Nephron progenitor cell (in vitro differentiated cells): ENCODE data around the gene ING4.
A peak's percentile ranks its signal among the peaks of the same experiment; 100 is the strongest.

Source experiments
- DNase-seq: peaks from one replicate; pipeline ENCODE4 v3.0.0; 2021
- H3K27ac Mint-ChIP-seq: 2 replicates; pipeline ENCODE4 v1.8.0; 2021; ENCODE audit warnings: mild to moderate bottlenecking, moderate library complexity, mixed read lengths
- H3K27me3 Mint-ChIP-seq: 2 replicates; pipeline ENCODE4 v1.8.0; 2021; ENCODE audit warnings: mild to moderate bottlenecking, low read depth, mixed read lengths; ENCODE audit not compliant: poor library complexity
- H3K36me3 Mint-ChIP-seq: 2 replicates; pipeline ENCODE4 v1.8.0; 2021; ENCODE audit warnings: low read depth, mixed read lengths
- H3K4me1 Mint-ChIP-seq: 2 replicates; pipeline ENCODE4 v1.8.0; 2021; ENCODE audit warnings: mixed read lengths
- H3K4me3 Mint-ChIP-seq: 2 replicates; pipeline ENCODE4 v1.8.0; 2021; ENCODE audit warnings: mild to moderate bottlenecking, moderate library complexity, mixed read lengths
- H3K9me3 Mint-ChIP-seq: 2 replicates; pipeline ENCODE4 v1.8.0; 2021; ENCODE audit warnings: mild to moderate bottlenecking, moderate library complexity, mixed read lengths
- TF ChIP-seq, protein P1 (sequence below): fragments of 200-600 bp; sonication (generic); IDR thresholded peaks from 2 replicates; pipeline ENCODE4 v1.5.0; 2021; ENCODE audit warnings: antibody characterized with exemption

ING4 gene

GRCh38 chr12:6627616-6628015 is 35.3 kb downstream of the ING4 start:
- Mint-ChIP-seq H3K36me3 (no peaks in the 10 kb centered on the region), H3K9me3 (no peaks in the 10 kb centered on the region), H3K27me3 (peaks cover 4% of the 10 kb centered on the region), H3K4me1 (peaks cover 32% of the 10 kb centered on the region), H3K27ac (no peak overlapping the region), H3K4me3 (no peak overlapping the region)
- TF ChIP-seq, protein P1, sequence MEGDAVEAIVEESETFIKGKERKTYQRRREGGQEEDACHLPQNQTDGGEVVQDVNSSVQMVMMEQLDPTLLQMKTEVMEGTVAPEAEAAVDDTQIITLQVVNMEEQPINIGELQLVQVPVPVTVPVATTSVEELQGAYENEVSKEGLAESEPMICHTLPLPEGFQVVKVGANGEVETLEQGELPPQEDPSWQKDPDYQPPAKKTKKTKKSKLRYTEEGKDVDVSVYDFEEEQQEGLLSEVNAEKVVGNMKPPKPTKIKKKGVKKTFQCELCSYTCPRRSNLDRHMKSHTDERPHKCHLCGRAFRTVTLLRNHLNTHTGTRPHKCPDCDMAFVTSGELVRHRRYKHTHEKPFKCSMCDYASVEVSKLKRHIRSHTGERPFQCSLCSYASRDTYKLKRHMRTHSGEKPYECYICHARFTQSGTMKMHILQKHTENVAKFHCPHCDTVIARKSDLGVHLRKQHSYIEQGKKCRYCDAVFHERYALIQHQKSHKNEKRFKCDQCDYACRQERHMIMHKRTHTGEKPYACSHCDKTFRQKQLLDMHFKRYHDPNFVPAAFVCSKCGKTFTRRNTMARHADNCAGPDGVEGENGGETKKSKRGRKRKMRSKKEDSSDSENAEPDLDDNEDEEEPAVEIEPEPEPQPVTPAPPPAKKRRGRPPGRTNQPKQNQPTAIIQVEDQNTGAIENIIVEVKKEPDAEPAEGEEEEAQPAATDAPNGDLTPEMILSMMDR: no peak
- no peak for DNase-seq

DNA sequence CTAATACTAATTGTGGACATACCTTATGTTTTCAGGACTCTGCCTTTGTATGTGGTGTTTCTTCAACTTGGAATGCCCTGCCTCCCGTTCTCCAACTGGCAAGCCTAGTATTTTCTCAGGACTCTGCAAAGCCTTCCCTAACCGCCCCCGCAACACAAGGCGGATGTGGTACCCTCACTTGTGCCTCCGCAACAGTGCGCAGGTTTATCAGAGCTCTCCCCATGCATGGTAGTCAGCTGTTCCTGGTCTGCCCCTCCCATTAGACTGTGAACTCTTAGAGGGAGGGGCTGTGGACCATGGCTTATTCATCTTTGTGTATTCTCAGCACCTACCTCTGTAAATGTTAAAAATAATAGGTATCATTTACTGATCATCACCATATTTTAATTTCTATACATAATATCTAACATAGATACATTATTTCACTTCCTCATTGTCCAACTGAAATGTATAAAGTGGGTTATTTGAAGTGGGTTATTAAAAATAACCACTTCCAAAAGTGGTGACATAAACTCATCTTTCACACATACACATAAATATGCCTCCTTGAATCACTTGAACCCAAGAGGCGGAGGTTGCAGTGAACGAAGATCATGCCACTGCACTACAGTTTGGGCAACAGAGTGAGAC is 36.1 kb downstream of the ING4 start:
- no peaks in the 10 kb centered on the region for H3K9me3 Mint-ChIP-seq
- peaks cover 23% of the 10 kb centered on the region for H3K4me1 Mint-ChIP-seq
- peak overlapping the region; percentile 53 for H3K27ac Mint-ChIP-seq
- H3K4me3 Mint-ChIP-seq: no peak overlapping the region
- no peak for DNase-seq
- TF ChIP-seq, protein P1: no peak
- H3K36me3 Mint-ChIP-seq: no peaks in the 10 kb centered on the region
- H3K27me3 Mint-ChIP-seq: peaks cover 4% of the 10 kb centered on the region

DNA sequence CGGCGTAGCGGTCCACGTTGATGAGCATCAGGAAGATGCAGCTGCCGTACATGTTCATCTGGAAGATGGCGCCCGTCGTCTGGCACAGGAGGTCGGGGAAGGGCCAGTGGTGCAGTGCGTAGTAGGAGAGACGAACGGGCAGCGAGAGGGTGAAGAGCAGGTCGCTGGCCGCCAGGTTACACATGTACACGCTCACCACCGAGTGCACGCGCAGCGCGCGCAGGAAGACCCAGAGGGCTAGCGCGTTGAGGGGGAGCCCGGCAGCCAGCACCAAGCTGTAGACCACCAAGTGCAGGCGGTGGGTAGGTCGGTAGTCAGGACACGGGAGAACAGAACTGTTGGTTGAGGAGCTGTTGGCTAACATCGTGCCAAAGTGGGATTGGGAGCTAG is 42.0 kb downstream of the ING4 start:
- Mint-ChIP-seq H3K27me3 (peaks cover 29% of the 10 kb centered on the region), H3K4me1 (peaks cover 16% of the 10 kb centered on the region), H3K9me3 (no peaks in the 10 kb centered on the region), H3K36me3 (no peaks in the 10 kb centered on the region), H3K4me3 (no peak overlapping the region), H3K27ac (no peak overlapping the region)
- TF ChIP-seq, protein P1: no peak
- no peak for DNase-seq

DNA sequence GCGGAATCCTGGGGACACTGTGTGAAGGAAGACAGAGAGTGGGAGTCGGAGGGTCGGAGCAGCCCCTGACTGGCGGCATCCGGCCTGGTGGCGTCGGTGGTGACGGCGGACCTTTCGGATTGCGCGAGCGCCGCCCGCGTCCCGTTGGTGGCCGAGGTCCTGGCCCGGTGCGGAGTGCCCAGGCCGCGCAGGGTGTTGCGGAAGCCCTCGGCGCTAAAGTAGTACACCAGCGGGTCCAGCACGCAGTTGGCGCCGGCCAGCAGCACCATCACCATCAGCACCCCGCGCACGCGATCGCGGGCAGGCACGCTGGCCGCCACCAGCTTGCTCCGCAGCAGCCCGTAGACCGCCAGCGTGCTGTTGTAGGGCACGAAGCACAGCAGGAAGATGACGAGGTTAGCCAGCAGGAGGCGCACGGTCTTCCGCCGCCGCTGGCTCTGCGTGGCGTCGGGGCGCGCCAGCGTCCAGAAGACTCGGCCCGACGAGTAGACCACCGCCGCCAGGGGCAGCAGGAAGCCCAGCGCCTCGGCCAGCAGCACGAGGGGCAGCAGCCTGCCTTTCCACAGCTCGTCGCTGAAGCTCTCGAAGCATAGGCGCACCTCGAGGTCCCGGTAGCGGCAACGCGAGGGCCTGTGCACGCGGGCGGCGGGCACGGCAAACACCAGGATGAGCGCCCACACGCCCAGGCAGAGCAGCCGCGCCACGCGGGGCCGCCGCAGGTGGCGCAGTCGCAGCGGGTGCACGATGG is 42.6 kb downstream of the ING4 start:
- TF ChIP-seq, protein P1: peak; percentile 59
- DNase-seq: peak; percentile 75
- H3K9me3 Mint-ChIP-seq: no peaks in the 10 kb centered on the region
- H3K4me3 Mint-ChIP-seq: no peak overlapping the region
- H3K36me3 Mint-ChIP-seq: no peaks in the 10 kb centered on the region
- H3K4me1 Mint-ChIP-seq: peaks cover 20% of the 10 kb centered on the region
- peaks cover 30% of the 10 kb centered on the region for H3K27me3 Mint-ChIP-seq
- H3K27ac Mint-ChIP-seq: no peak overlapping the region

DNA sequence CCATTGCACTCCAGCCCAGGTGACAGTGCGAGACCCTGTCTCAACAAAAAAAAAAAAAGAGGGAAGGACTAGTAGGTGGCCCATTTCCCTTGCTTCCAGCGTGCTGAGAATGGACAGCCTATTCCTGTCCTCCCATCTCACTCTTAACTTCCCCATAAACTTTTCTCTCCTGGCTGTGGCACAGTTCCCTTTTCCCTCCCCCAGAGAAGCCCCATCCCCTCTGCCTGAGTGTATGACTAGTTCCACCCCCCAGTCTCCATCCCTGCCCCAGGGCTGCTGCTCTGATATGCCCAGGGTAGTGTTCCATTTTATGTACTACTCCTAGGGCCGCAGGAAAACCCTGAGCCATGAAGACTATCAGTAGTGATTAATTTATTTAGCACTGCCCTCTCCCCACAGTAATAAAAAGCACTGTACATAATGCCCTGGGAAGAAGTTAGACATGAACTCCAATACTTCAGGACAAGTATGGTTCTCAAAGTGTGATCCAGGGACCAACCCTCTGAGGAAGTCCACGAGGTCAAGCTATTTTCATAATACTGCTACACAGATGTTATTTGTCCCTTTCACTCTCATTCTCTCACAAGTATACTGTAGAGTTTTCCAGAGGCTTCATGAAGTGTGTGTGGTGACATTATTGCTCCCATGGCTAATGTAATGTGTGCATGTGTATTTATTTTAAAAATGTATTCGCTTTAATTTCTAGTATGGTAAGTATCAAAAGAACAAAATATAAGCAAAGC is 44.3 kb downstream of the ING4 start:
- Mint-ChIP-seq H3K36me3 (no peaks in the 10 kb centered on the region), H3K4me3 (no peak overlapping the region), H3K27ac (no peak overlapping the region), H3K9me3 (no peaks in the 10 kb centered on the region), H3K4me1 (peaks cover 33% of the 10 kb centered on the region), H3K27me3 (peaks cover 30% of the 10 kb centered on the region)
- TF ChIP-seq, protein P1: no peak
- DNase-seq: no peak
